SK-N-SH treated with all-trans-retinoic acid at 6 μM for 48 hours (cell line): ENCODE measurements around the gene WNK2.

Experiments
- ATAC-seq: fragments of 200-7000 bp; cut with Tn5 transposase; 3 replicates; pipeline ENCODE4 v1.9.1; 2020; ENCODE audit warnings: mild to moderate bottlenecking, moderate library complexity
- ARNTL ChIP-seq: fragments of 450-650 bp; formaldehyde crosslinking; IDR thresholded peaks from 2 replicates; pipeline ENCODE4 v1.5.0; 2020; ENCODE audit warnings: low read depth, mild to moderate bottlenecking, moderate library complexity, borderline replicate concordance
- BACH2 ChIP-seq: fragments of 250-450 bp; sonication (Bioruptor Pico); IDR thresholded peaks from 2 replicates; pipeline ENCODE4 v1.9.0; 2021; ENCODE audit warnings: mild to moderate bottlenecking, borderline replicate concordance
- CSDC2 ChIP-seq: fragments of 250-450 bp; sonication (Bioruptor Pico); IDR thresholded peaks from 2 replicates; pipeline ENCODE4 v1.5.0; 2020; ENCODE audit warnings: mild to moderate bottlenecking, moderate library complexity
- CSRNP3 ChIP-seq: fragments of 250-450 bp; sonication (Bioruptor Pico); IDR thresholded peaks from 2 replicates; pipeline ENCODE4 v1.5.1; 2021; ENCODE audit warnings: mild to moderate bottlenecking, moderate library complexity
- ESRRG ChIP-seq: fragments of 250-450 bp; sonication (Bioruptor Pico); IDR thresholded peaks from 2 replicates; pipeline ENCODE4 v1.6.1; 2021; ENCODE audit warnings: mild to moderate bottlenecking
- GLIS3 ChIP-seq: fragments of 250-450 bp; sonication (Bioruptor Pico); IDR thresholded peaks from 2 replicates; pipeline ENCODE4 v1.5.0; 2020; ENCODE audit warnings: mild to moderate bottlenecking, moderate library complexity
- ISL1 ChIP-seq: fragments of 250-450 bp; sonication (Bioruptor Pico); IDR thresholded peaks from 2 replicates; pipeline ENCODE4 v2.1.2; 2022; ENCODE audit warnings: mild to moderate bottlenecking, moderate library complexity
- OSR1 ChIP-seq: fragments of 250-450 bp; sonication (Bioruptor Pico); IDR thresholded peaks from 2 replicates; pipeline ENCODE4 v1.8.0; 2022; ENCODE audit warnings: moderate library complexity, mild to moderate bottlenecking, inconsistent platforms
- PATZ1 ChIP-seq: fragments of 250-450 bp; sonication (Bioruptor Pico); IDR thresholded peaks from 2 replicates; pipeline ENCODE4 v1.8.0; 2020; ENCODE audit warnings: mild to moderate bottlenecking, moderate library complexity, borderline replicate concordance
- PPARA ChIP-seq: fragments of 250-450 bp; sonication (Bioruptor Pico); IDR thresholded peaks from 2 replicates; pipeline ENCODE4 v1.5.0; 2020; ENCODE audit warnings: mild to moderate bottlenecking, borderline replicate concordance
- RARB ChIP-seq: fragments of 250-450 bp; sonication (Bioruptor Pico); IDR thresholded peaks from 2 replicates; pipeline ENCODE4 v1.8.0; 2021; ENCODE audit warnings: mild to moderate bottlenecking, moderate library complexity
- SNAI2 ChIP-seq: fragments of 250-450 bp; sonication (Bioruptor Pico); IDR thresholded peaks from 2 replicates; pipeline ENCODE4 v1.5.0; 2020; ENCODE audit warnings: mild to moderate bottlenecking, moderate library complexity
- TCF4 ChIP-seq: fragments of 250-450 bp; sonication (Bioruptor Pico); IDR thresholded peaks from 2 replicates; pipeline ENCODE4 v1.8.0; 2021; ENCODE audit warnings: mild to moderate bottlenecking, moderate library complexity, borderline replicate concordance
- TOX ChIP-seq: fragments of 250-450 bp; sonication (Bioruptor Pico); IDR thresholded peaks from 2 replicates; pipeline ENCODE4 v1.8.0; 2021; ENCODE audit warnings: mild to moderate bottlenecking, moderate library complexity, borderline replicate concordance
- TSHZ2 ChIP-seq: fragments of 250-450 bp; sonication (Bioruptor Pico); IDR thresholded peaks from 2 replicates; pipeline ENCODE4 v1.5.0; 2020; ENCODE audit warnings: mild to moderate bottlenecking, moderate library complexity
- ZC3H10 ChIP-seq: fragments of 250-450 bp; sonication (Bioruptor Pico); IDR thresholded peaks from 2 replicates; pipeline ENCODE4 v1.5.1; 2021; ENCODE audit warnings: mild to moderate bottlenecking, moderate library complexity
- ZFP3 ChIP-seq: fragments of 250-450 bp; sonication (Bioruptor Pico); IDR thresholded peaks from 2 replicates; pipeline ENCODE4 v1.5.0; 2020; ENCODE audit warnings: mild to moderate bottlenecking, moderate library complexity
- ZFP30 ChIP-seq: fragments of 450-650 bp; formaldehyde crosslinking; IDR thresholded peaks from 2 replicates; pipeline ENCODE4 v1.5.0; 2022; ENCODE audit warnings: mild to moderate bottlenecking, moderate library complexity
- ZNF565 ChIP-seq: fragments of 450-650 bp; formaldehyde crosslinking; conservative IDR thresholded peaks from 2 replicates; pipeline ENCODE4 v1.5.0; 2020; ENCODE audit warnings: low read depth, mild to moderate bottlenecking, moderate library complexity
- ZNF70 ChIP-seq: fragments of 450-650 bp; formaldehyde crosslinking; IDR thresholded peaks from 2 replicates; pipeline ENCODE4 v1.5.0; 2020; ENCODE audit warnings: mild to moderate bottlenecking, moderate library complexity
- ZNF8 ChIP-seq: fragments of 450-650 bp; formaldehyde crosslinking; IDR thresholded peaks from 2 replicates; pipeline ENCODE4 v1.5.0; 2020; ENCODE audit warnings: mild to moderate bottlenecking, moderate library complexity

The WNK2 gene

GRCh38 chr9:93257808-93258331 lies 73.9 kb downstream of the WNK2 start:
- ATAC-seq = no peak
- TF ChIP-seq RARB = no peak
- no peak for TF ChIP-seq CSRNP3 (CRISPR knock-in tag)
- no peak for TF ChIP-seq ZNF8 (CRISPR knock-in tag)
- no peak for TF ChIP-seq ZNF70 (CRISPR knock-in tag)
- no peak for TF ChIP-seq ESRRG (CRISPR knock-in tag)

GRCh38 chr9:93258419-93258817 lies 74.5 kb downstream of the WNK2 start:
- no peak for ATAC-seq
- TF ChIP-seq ARNTL (CRISPR knock-in tag) = no peak
- TF ChIP-seq, all 23 proteins: peak for 0

- TF ChIP-seq ZNF565 (CRISPR knock-in tag) = no peak
- TF ChIP-seq, all 23 proteins: peak for 0
- ATAC-seq = no peak
Measured at GRCh38 chr9:93258818-93259489, 75.0 kb downstream of the WNK2 start.

GRCh38 chr9:93259490-93260262 lies 75.7 kb downstream of the WNK2 start:
- no peak for ATAC-seq
- TF ChIP-seq SNAI2 = no peak
- TF ChIP-seq CSDC2 (CRISPR knock-in tag) = no peak
- no peak for TF ChIP-seq GLIS3
- no peak for TF ChIP-seq TSHZ2 (CRISPR knock-in tag)
- TF ChIP-seq ZNF565 (CRISPR knock-in tag) = no peak
- TF ChIP-seq PPARA = no peak
- TF ChIP-seq ESRRG (CRISPR knock-in tag) = no peak
- TF ChIP-seq BACH2 = no peak
- no peak for TF ChIP-seq ZNF8 (CRISPR knock-in tag)
- no peak for TF ChIP-seq OSR1 (CRISPR knock-in tag)
- no peak for TF ChIP-seq ZNF70 (CRISPR knock-in tag)
- no peak for TF ChIP-seq ZFP3 (CRISPR knock-in tag)
- no peak for TF ChIP-seq PATZ1 (CRISPR knock-in tag)
- no peak for TF ChIP-seq TCF4
- TF ChIP-seq, all 23 proteins: peak for 0

GRCh38 chr9:93260263-93261066 lies 76.5 kb downstream of the WNK2 start:
- TF ChIP-seq TOX = no peak
- TF ChIP-seq ZNF565 (CRISPR knock-in tag) = no peak
- no peak for TF ChIP-seq TCF4
- TF ChIP-seq RARB = no peak
- no peak for TF ChIP-seq SNAI2
- no peak for TF ChIP-seq ZFP30
- TF ChIP-seq ISL1 (CRISPR knock-in tag) = no peak
- no peak for TF ChIP-seq ZC3H10 (CRISPR knock-in tag)
- no peak for TF ChIP-seq ZFP3 (CRISPR knock-in tag)
- TF ChIP-seq PPARA = no peak
- TF ChIP-seq, all 23 proteins: peak for 0
- no peak for ATAC-seq
